SU-DHL-6 (cell line): ENCODE measurements around the gene SRRM3.

Source experiments
- EZH2phosphoT487 ChIP-seq: fragments of 200-600 bp; sonication (generic), shearing (Covaris generic); conservative IDR thresholded peaks from 2 replicates; pipeline ENCODE4 v1.6.1; 2018; ENCODE audit warnings: mild to moderate bottlenecking, antibody characterized with exemption, low read length, moderate library complexity, mixed read lengths
- TF ChIP-seq, protein P1 (sequence below): fragments of 200-600 bp; sonication (generic); IDR thresholded peaks from one replicate; pipeline ENCODE4 v1.5.1; 2017; ENCODE audit warnings: antibody characterized with exemption, mild to moderate bottlenecking, low read length, moderate library complexity; ENCODE audit not compliant: insufficient read depth, poor library complexity, severe bottlenecking

DNA sequence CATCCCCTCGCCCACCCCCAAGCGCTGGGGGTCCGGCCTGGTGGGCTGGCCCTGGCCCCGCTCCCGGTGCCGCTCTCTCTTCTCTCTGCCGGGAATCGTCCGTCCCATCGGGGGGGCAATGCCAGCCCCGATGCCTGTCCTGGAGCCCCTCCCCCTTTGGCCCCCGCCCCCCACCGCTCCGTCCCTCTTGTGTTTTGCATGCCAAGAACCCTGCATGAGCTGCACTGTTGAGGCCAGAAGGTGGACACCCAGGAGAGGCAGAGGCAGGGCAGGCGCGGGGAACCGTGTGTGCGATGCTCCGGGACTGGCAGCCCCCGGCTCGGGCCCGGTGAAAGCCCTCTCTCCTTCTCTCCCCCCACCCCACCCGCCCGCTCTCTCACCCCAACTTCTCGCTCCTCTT, 78.7 kb downstream of the SRRM3 start:
- TF ChIP-seq, protein P1, sequence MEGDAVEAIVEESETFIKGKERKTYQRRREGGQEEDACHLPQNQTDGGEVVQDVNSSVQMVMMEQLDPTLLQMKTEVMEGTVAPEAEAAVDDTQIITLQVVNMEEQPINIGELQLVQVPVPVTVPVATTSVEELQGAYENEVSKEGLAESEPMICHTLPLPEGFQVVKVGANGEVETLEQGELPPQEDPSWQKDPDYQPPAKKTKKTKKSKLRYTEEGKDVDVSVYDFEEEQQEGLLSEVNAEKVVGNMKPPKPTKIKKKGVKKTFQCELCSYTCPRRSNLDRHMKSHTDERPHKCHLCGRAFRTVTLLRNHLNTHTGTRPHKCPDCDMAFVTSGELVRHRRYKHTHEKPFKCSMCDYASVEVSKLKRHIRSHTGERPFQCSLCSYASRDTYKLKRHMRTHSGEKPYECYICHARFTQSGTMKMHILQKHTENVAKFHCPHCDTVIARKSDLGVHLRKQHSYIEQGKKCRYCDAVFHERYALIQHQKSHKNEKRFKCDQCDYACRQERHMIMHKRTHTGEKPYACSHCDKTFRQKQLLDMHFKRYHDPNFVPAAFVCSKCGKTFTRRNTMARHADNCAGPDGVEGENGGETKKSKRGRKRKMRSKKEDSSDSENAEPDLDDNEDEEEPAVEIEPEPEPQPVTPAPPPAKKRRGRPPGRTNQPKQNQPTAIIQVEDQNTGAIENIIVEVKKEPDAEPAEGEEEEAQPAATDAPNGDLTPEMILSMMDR: no peak
- TF ChIP-seq EZH2phosphoT487: no peak
